A673 (cell line): Measurements from ENCODE around the gene INTS6L.

Experiments used
- EZH2 ChIP-seq: fragments of 200-600 bp; sonication (generic); IDR thresholded peaks from 2 replicates; pipeline ENCODE4 v1.6.1; 2017; ENCODE audit warnings: borderline replicate concordance, low read depth, mild to moderate bottlenecking, mixed read lengths, antibody characterized with exemption, low read length; ENCODE audit not compliant: poor library complexity, severe bottlenecking
- TF ChIP-seq, protein P1 (sequence below): fragments of 300-800, 200-600 bp; sonication (generic); conservative IDR thresholded peaks from 2 replicates; pipeline ENCODE4 v1.5.1; 2017; ENCODE audit warnings: low read depth, mild to moderate bottlenecking, antibody characterized with exemption, low read length, moderate library complexity, mixed read lengths

DNA sequence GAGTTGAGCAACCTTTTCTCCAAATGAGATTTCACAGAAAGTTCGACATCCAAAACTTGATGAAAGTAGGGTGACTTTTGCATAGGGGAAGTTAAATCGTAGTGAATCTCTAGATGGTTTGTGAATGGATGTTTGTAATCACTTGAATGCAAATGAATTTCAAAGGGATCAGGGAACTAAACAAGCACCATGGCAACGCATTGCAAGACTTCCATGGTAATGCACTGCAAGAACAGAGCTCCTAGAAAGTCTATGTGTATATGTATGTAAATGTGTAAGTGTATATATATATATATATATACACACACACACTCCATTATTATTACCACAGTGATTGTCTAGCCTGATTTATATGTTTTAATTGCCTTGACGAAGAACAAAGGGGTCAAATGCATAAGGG, 27.3 kb downstream of the INTS6L start:
- TF ChIP-seq, protein P1, sequence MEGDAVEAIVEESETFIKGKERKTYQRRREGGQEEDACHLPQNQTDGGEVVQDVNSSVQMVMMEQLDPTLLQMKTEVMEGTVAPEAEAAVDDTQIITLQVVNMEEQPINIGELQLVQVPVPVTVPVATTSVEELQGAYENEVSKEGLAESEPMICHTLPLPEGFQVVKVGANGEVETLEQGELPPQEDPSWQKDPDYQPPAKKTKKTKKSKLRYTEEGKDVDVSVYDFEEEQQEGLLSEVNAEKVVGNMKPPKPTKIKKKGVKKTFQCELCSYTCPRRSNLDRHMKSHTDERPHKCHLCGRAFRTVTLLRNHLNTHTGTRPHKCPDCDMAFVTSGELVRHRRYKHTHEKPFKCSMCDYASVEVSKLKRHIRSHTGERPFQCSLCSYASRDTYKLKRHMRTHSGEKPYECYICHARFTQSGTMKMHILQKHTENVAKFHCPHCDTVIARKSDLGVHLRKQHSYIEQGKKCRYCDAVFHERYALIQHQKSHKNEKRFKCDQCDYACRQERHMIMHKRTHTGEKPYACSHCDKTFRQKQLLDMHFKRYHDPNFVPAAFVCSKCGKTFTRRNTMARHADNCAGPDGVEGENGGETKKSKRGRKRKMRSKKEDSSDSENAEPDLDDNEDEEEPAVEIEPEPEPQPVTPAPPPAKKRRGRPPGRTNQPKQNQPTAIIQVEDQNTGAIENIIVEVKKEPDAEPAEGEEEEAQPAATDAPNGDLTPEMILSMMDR: no peak
- no peak for TF ChIP-seq EZH2
